ENCODE data around the gene TOPAZ1. TPM values are rescaled to one million over a fixed set of nuclear protein-coding genes. Genes with fewer than 3 reads are reported as not detected.

The TOPAZ1 gene
- total RNA-seq, result not detected

GRCh38 chr3:44241706-44242105, at the start of gene TOPAZ1:
Gene TOPAZ1 (plus strand): TSS chr3:44241886. CDS start chr3:44242054, 168 bp downstream.
- DNase-seq, result no peak

GRCh38 chr3:44198284-44199269, 43.1 kb upstream of the TOPAZ1 start:
- DNase-seq, result peak; percentile 2

- DNase-seq, result no peak
Observed at GRCh38 chr3:44206261-44206660, 35.4 kb upstream of the TOPAZ1 start.

GRCh38 chr3:44206862-44207652, 34.6 kb upstream of the TOPAZ1 start:
- no peak for DNase-seq

- DNase-seq, result no peak
Observed at GRCh38 chr3:44208086-44208485, 33.6 kb upstream of the TOPAZ1 start.

- DNase-seq, result no peak
Observed at GRCh38 chr3:44208568-44208967, 33.1 kb upstream of the TOPAZ1 start.

GRCh38 chr3:44210967-44211366, 30.7 kb upstream of the TOPAZ1 start:
- no peak for DNase-seq

- no peak for DNase-seq
Observed at GRCh38 chr3:44222337-44222736, 19.3 kb upstream of the TOPAZ1 start.

- no peak for DNase-seq
Observed at GRCh38 chr3:44223299-44223698, 18.4 kb upstream of the TOPAZ1 start.

GRCh38 chr3:44224131-44224530, 17.6 kb upstream of the TOPAZ1 start:
- no peak for DNase-seq

- DNase-seq, result no peak
Observed at GRCh38 chr3:44226573-44226972, 15.1 kb upstream of the TOPAZ1 start.

- no peak for DNase-seq
Observed at GRCh38 chr3:44227632-44228031, 14.1 kb upstream of the TOPAZ1 start.

GRCh38 chr3:44228900-44229299, 12.8 kb upstream of the TOPAZ1 start:
- no peak for DNase-seq

- DNase-seq, result no peak
Observed at GRCh38 chr3:44232407-44232806, 9.3 kb upstream of the TOPAZ1 start.

GRCh38 chr3:44234648-44235268, 6.9 kb upstream of the TOPAZ1 start:
- DNase-seq, result no peak

- DNase-seq, result peak; percentile 43
Observed at GRCh38 chr3:44235604-44236484, 5.8 kb upstream of the TOPAZ1 start.

- no peak for DNase-seq
Observed at GRCh38 chr3:44236485-44236908, 5.2 kb upstream of the TOPAZ1 start.

- DNase-seq, result no peak
Observed at GRCh38 chr3:44237161-44237560, 4.5 kb upstream of the TOPAZ1 start.

GRCh38 chr3:44237665-44238064, 4.0 kb upstream of the TOPAZ1 start:
- DNase-seq, result no peak

- DNase-seq, result no peak
Observed at GRCh38 chr3:44238889-44239288, 2.8 kb upstream of the TOPAZ1 start.

GRCh38 chr3:44240061-44240460, 1.6 kb upstream of the TOPAZ1 start:
- no peak for DNase-seq

GRCh38 chr3:44242721-44243120, 1.0 kb downstream of the TOPAZ1 start:
- no peak for DNase-seq
